K562 (cell line): Measurements from ENCODE around the gene CHN2.

Experiments used
- ARID3A ChIP-seq: IDR thresholded peaks from 2 replicates; pipeline ENCODE4 v1.6.1; 2012; ENCODE audit warnings: low read depth, low read length, improper control_type of control experiment, borderline replicate concordance
- ARNT ChIP-seq, 2 experiments: fragments of 450-650 bp; IDR thresholded peaks; 2 replicates each; pipeline ENCODE4 v1.6.1; 2016; ENCODE audit warnings: mild to moderate bottlenecking in 1 of 2
- CBFB ChIP-seq: sonication (generic); formaldehyde crosslinking; IDR thresholded peaks from 2 replicates; pipeline ENCODE4 v1.4.0; 2020; ENCODE audit warnings: mild to moderate bottlenecking, missing genetic modification reagents
- CEBPB ChIP-seq: fragments of 450-650 bp; IDR thresholded peaks from 2 replicates; pipeline ENCODE4 v1.6.1; 2016; ENCODE audit warnings: missing genetic modification characterization, missing compliant biosample characterization
- ETS2 ChIP-seq: IDR thresholded peaks from 2 replicates; pipeline ENCODE4 v1.6.1; 2016; ENCODE audit warnings: borderline replicate concordance, missing genetic modification characterization, mild to moderate bottlenecking, moderate library complexity, missing compliant biosample characterization; ENCODE audit not compliant: poor library complexity, severe bottlenecking
- HDAC1 ChIP-seq, 2 experiments: fragments of 450-650 bp; IDR thresholded peaks; 2 replicates each; pipeline ENCODE4 v1.6.1; 2016 to 2017; ENCODE audit warnings: inconsistent platforms in 1 of 2, mild to moderate bottlenecking in 1 of 2, moderate library complexity in 1 of 2
- ZBTB49 ChIP-seq: sonication (generic); formaldehyde crosslinking; IDR thresholded peaks from 2 replicates; pipeline ENCODE4 v1.8.0; 2022; ENCODE audit warnings: missing genetic modification reagents, mild to moderate bottlenecking, borderline replicate concordance
- ZNF282 ChIP-seq: sonication (generic); formaldehyde crosslinking; IDR thresholded peaks from 2 replicates; pipeline ENCODE4 v1.8.1; 2023; ENCODE audit warnings: missing genetic modification reagents
- ZNF589 ChIP-seq: fragments of 200-800 bp; sonication (Bioruptor generic); IDR thresholded peaks from 2 replicates; pipeline ENCODE4 v1.6.1; 2016; ENCODE audit warnings: low read depth, missing genetic modification characterization, missing compliant biosample characterization
- TF ChIP-seq, protein P1 (sequence below), 3 experiments: IDR thresholded peaks in 2 of 3; conservative IDR thresholded peaks in 1 of 3; 2 replicates each; pipeline ENCODE4 v1.5.1; 2011 to 2012; ENCODE audit warnings: low read length in 3 of 3, mild to moderate bottlenecking in 3 of 3, control low read depth in 2 of 3, improper control_type of control experiment in 1 of 3, inconsistent platforms in 1 of 3, low read depth in 1 of 3, mixed read lengths in 1 of 3, moderate library complexity in 1 of 3; ENCODE audit not compliant: insufficient read depth in 2 of 3
- TF ChIP-seq, protein P2 (sequence below): sonication (generic); formaldehyde crosslinking; IDR thresholded peaks from 2 replicates; pipeline ENCODE4 v1.8.1; 2023; ENCODE audit warnings: mild to moderate bottlenecking, missing genetic modification reagents
- TF ChIP-seq, protein P3 (sequence below): sonication (generic); formaldehyde crosslinking; IDR thresholded peaks from 2 replicates; pipeline ENCODE4 v1.8.0; 2022; ENCODE audit warnings: mild to moderate bottlenecking, missing genetic modification reagents

DNA sequence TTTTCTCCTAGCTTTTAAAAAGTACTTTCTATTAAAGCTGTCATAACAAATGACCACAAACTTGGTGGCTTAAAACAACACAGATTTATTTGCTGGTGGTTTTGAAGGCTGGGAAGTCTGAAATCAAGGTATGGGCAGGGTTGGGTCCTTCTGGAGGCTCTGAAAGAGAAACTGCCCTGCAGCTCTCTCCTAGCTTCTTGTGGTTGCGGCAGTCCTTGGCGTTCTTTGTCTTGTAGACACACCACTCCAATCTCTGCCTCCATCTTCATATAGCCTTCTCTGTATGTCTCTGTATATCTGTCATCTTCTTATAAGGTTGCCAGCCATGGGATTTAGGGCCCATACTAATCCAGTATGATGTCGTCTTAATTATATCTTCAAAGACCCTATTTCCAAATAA lies 289.7 kb downstream of the CHN2 start:
- TF ChIP-seq ARNT (IDR thresholded peaks at IDR 0.05), result no peak
- TF ChIP-seq ETS2 (tag), result no peak
- TF ChIP-seq, protein P1, sequence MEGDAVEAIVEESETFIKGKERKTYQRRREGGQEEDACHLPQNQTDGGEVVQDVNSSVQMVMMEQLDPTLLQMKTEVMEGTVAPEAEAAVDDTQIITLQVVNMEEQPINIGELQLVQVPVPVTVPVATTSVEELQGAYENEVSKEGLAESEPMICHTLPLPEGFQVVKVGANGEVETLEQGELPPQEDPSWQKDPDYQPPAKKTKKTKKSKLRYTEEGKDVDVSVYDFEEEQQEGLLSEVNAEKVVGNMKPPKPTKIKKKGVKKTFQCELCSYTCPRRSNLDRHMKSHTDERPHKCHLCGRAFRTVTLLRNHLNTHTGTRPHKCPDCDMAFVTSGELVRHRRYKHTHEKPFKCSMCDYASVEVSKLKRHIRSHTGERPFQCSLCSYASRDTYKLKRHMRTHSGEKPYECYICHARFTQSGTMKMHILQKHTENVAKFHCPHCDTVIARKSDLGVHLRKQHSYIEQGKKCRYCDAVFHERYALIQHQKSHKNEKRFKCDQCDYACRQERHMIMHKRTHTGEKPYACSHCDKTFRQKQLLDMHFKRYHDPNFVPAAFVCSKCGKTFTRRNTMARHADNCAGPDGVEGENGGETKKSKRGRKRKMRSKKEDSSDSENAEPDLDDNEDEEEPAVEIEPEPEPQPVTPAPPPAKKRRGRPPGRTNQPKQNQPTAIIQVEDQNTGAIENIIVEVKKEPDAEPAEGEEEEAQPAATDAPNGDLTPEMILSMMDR (IDR thresholded peaks at IDR 0.05 in 2 of 3, conservative IDR thresholded peaks at IDR 0.05 in 1 of 3; ENCODE audit: insufficient read depth in 2 of 3, low read depth in 1 of 3, low read length in 3 of 3), result no peak
- TF ChIP-seq CEBPB (tag), result no peak
- no peak for TF ChIP-seq CBFB (CRISPR knock-in tag)
- no peak for TF ChIP-seq ZNF282
- no peak for TF ChIP-seq ZBTB49 (CRISPR knock-in tag)
- no peak for TF ChIP-seq HDAC1 (IDR thresholded peaks at IDR 0.05)
- TF ChIP-seq, protein P2, sequence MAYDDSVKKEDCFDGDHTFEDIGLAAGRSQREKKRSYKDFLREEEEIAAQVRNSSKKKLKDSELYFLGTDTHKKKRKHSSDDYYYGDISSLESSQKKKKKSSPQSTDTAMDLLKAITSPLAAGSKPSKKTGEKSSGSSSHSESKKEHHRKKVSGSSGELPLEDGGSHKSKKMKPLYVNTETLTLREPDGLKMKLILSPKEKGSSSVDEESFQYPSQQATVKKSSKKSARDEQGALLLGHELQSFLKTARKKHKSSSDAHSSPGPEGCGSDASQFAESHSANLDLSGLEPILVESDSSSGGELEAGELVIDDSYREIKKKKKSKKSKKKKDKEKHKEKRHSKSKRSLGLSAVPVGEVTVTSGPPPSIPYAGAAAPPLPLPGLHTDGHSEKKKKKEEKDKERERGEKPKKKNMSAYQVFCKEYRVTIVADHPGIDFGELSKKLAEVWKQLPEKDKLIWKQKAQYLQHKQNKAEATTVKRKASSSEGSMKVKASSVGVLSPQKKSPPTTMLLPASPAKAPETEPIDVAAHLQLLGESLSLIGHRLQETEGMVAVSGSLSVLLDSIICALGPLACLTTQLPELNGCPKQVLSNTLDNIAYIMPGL, result no peak
- no peak for TF ChIP-seq ZNF589
- no peak for TF ChIP-seq ARID3A
- TF ChIP-seq, protein P3, sequence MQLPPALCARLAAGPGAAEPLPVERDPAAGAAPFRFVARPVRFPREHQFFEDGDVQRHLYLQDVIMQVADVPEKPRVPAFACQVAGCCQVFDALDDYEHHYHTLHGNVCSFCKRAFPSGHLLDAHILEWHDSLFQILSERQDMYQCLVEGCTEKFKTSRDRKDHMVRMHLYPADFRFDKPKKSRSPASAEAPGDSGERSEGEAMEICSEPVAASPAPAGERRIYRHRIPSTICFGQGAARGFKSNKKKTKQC (CRISPR knock-in tag), result no peak
